ENCODE data around the gene ARFGAP1. TPM values are rescaled to one million over a fixed set of nuclear protein-coding genes. Genes with fewer than 3 reads are reported as not detected.
"Not testable (repeated sequence)": the region's sequence is repeated elsewhere in the genome, so short reads cannot be mapped to it uniquely, and the experiment has no call there.

ARFGAP1 gene
- total RNA-seq, 1 donor from 2014 or later, result 30.9 TPM

- no peak for ATAC-seq
- no peak for DNase-seq
- intact Hi-C loops (cut with micrococcal nuclease), result no loop called here
These were observed 34.0 kb upstream of the ARFGAP1 start for GRCh38 chr20:63238514-63239125.

- no peak for DNase-seq
- no peak for ATAC-seq
- intact Hi-C loops (cut with micrococcal nuclease), result no loop called here
These were observed 33.2 kb upstream of the ARFGAP1 start for GRCh38 chr20:63239431-63239830.

- DNase-seq (no peak), ATAC-seq (no peak)
- intact Hi-C loops (cut with micrococcal nuclease), result no loop called here
These were observed 32.6 kb upstream of the ARFGAP1 start for GRCh38 chr20:63240004-63240403.

GRCh38 chr20:63241272-63241671 lies 31.3 kb upstream of the ARFGAP1 start:
- ATAC-seq (no peak), DNase-seq (no peak)
- intact Hi-C loops (cut with micrococcal nuclease), result no loop called here

DNA sequence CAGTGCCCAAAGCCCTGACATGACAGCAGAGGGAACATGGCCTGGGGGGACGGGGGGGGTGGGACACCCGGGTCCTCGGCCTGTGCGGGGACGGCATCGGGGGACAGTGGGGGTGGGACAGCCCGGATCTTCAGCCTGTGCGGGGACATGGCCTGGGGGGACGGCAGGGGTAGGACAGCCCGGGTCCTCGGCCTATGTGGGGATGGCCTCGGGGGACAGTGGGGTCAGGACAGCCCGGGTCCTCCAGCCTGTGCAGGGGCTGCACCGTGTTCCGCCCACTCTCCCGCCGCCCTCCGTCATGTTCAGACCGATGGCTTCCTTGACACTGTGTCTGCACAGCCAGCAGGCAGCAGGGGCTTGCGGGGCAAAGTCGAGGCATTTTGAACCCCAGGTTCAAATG lies 29.9 kb upstream of the ARFGAP1 start:
- intact Hi-C loops (cut with micrococcal nuclease), result no loop called here
- no peak for DNase-seq
- ATAC-seq, result no peak

- intact Hi-C loops (cut with micrococcal nuclease), result no loop called here
- ATAC-seq, result no peak
- DNase-seq, result no peak
These were observed 28.9 kb upstream of the ARFGAP1 start for GRCh38 chr20:63243604-63244247.

DNA sequence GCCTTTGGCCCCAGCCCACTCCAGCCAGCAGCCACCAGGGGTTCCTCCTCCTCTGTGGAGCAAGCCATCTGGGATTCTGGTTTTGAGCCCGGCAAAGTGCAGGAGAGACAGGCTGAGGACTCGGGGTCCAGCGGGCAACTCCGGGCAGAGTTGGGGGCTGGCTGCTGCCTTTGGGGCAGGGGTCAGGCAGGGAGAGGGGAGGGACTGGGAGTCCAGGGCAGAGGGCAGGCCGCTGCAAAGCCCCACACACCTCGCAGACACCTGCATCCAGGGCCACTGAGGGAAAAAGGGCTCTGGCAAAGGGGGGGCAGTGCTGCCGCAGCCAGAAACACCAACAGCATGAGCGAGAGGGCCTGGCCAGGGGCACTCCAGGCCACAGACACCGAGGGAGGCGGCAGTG lies 28.1 kb upstream of the ARFGAP1 start:
- intact Hi-C loops (cut with micrococcal nuclease), result no loop called here
- ATAC-seq (no peak), DNase-seq (no peak)

- ATAC-seq (peak; percentile 28), DNase-seq (no peak)
- intact Hi-C loops (cut with micrococcal nuclease), result no loop called here
These were observed 25.9 kb upstream of the ARFGAP1 start for GRCh38 chr20:63246490-63247288.

DNA sequence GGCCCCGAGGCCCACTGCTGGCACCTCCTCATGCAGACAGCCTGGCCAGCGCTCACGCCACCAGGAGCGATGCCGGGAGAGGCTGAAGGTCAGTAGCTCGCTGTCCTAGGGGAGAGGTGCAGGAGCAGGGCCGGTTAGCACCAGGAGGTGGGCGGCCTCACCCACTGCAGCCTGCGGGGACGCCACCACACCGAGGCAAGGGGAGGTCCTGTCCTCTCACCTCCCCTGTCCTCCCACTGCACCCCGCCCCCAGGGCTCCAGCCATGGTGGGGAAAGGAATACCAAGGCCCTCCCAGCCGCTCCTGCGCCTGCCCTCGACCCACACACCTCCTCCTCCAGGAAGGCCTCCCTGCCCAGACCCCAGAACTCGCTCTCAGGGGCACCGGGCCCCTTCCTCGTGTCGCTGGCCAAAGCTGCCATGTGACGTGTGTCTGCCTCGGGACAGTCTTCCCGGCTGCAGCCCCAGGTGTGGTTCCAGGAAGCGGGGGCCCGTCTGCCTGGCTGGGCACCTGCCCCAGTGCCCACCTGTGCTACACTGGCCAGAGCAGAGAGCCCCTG lies 24.9 kb upstream of the ARFGAP1 start:
- DNase-seq (no peak), ATAC-seq (no peak)
- intact Hi-C loops (cut with micrococcal nuclease), result no loop called here

- ATAC-seq (no peak), DNase-seq (no peak)
These were observed 23.6 kb upstream of the ARFGAP1 start for GRCh38 chr20:63248835-63249591.

GRCh38 chr20:63249891-63250290 lies 22.7 kb upstream of the ARFGAP1 start:
- DNase-seq, result no peak
- intact Hi-C loops (cut with micrococcal nuclease), result no loop called here

More at GRCh38 chr20:63248835-63249591, 23.6 kb upstream of the ARFGAP1 start:
- intact Hi-C loops (cut with micrococcal nuclease), result no loop called here

DNA sequence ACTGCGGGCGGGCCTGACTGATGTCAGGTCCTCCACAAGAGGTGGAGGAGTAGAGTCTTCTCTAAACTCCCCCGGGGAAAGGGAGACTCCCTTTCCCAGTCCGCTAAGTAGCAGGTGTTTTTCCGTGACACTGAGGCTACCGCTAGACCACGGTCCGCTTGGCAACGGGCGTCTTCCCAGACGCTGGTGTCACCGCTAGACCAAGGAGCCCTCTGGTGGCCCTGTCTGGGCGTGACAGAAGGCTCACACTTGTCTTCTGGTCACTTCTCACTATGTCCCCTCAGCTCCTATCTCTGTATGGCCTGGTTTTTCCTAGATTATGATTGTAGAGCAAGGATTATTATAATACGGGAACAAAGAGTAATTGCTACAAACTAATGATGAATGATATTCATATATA lies 21.3 kb upstream of the ARFGAP1 start:
- ATAC-seq; intact Hi-C loops (cut with micrococcal nuclease); DNase-seq: not testable (repeated sequence)

More at GRCh38 chr20:63249891-63250290, 22.7 kb upstream of the ARFGAP1 start:
- no peak for ATAC-seq

DNA sequence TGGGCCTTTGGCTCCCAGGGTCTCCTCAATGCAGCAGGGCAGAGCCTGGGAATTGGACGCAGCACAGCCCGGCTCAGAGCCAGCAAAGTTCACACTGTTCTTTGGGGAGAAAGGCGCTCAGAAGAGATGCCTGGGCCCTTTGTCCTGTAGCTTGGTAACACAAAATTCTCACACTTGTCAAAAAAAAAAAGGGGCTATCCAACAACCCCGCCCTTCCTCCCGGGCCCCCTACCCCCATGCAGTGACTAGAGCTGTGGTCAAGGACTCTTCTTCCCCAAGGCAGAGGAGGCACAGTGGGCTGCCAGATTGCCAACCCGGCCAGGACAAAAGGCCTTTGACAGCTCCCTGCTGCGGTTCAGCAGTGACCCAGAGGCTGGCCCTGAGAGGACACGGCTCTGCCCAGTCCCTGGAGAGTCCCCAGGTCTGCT lies 20.3 kb upstream of the ARFGAP1 start:
- ATAC-seq (no peak), DNase-seq (no peak)
- intact Hi-C loops (cut with micrococcal nuclease), result no loop called here

DNA sequence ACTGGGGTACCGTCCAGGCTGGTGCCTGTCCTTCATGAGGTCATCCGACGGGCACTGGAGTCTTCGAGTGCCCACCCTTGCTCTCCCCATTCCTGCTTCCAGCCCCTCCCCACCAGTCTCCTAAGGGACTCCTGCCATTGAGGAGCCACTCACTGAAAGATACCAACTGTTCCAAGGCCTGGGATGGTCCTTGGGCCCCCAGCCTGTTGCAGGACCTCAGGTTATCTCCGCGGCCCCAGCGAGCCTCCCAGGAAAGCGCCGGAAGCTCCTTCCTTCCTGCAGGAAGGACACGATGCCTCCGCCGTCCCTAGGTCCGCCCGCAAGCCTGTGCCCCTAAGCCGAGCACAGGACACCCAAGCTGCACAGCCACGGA lies 19.6 kb upstream of the ARFGAP1 start:
- DNase-seq, result no peak
- ATAC-seq, result no peak
- intact Hi-C loops (cut with micrococcal nuclease), result no loop called here

DNA sequence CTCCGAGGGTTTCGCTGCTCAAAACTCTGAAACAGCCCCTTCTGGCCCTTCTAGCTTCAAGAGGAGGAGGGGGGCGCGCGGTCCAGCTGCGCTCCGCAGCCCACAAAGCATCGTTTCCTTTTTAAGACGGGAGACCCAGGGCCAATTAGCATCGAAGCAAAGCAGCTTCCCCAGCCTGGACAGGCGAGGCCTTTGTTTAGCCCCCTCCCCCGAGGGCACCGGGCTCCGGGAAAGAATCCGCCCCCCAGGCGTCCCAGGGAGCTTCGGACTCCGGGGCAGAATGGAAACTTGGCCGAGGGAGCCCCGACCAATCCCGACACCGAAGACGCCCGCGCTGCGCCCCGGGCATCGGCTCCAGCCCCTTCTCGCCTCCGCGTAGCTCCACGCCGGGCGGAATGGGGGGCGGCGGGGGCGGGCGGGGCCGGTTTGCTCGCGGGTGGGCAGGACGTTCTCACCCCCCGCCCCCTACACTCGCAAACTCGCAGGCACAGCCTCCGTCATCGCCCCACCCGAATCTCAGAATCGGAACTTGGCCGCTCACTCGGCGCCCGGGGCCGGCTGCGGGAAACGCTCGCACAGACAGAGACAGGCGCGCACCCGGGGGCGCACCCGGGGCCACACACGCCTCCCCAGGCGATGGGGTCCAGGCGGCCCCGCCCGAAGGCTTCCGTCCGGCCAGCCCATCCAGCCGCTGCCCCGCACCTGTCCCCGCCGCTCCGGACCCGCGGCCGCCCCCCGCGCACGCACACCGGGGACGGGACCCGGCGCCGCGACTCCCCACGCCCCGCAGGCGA lies 19.0 kb upstream of the ARFGAP1 start:
- no peak for DNase-seq
- ATAC-seq, result no peak
- intact Hi-C loops (cut with micrococcal nuclease), result no loop called here

- ATAC-seq, result no peak
These were observed 18.4 kb upstream of the ARFGAP1 start, which contains the start of gene NKAIN4 for GRCh38 chr20:63254232-63254605. TSS of gene NKAIN4 (minus strand) at chr20:63254463. CDS start at chr20:63254450, 13 bp downstream.

DNA sequence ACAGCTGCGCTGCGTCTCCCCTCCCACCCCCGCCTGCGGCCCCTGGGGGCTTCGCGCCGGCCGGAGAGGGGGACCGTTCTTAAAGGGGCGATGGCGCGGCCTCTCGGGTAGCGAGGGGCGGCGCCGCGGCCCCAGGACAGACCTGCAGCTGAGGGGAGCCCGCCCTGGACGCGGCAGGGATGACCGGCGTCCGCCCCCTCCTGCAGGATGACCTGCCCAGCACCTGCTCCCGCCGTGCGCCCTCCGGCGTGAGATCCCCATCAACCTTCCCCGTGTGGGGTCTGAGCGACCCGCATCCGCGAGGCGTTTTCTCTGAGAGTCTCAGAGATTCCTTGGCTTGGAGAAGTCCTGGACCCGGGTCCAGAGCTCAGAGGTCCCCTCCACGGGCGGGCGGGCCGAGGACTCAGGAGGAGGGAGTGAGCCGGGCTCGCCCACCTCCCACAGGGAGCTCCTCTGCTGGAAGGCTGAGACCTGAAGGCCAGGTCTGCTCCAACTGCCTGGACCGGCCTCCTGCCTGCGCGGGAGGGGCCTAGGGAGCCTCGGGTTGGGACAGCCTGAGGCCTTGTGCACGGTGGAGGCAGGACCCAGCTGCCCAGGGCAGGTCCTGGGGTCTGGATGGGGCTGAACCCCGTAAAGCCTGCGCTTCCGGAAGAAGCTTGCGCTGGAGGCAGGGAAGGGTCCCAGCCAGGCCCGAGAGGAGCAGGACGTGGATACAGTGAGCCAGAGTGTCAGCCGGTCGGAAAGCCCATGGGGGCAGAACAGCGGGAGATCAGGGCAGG lies 17.8 kb upstream of the ARFGAP1 start:
- intact Hi-C loops (cut with micrococcal nuclease), result no loop called here
- DNase-seq (no peak), ATAC-seq (no peak)

More at GRCh38 chr20:63254232-63254605, 18.4 kb upstream of the ARFGAP1 start, which contains the start of gene NKAIN4:
- no peak for DNase-seq
- intact Hi-C loops (cut with micrococcal nuclease), result no loop called here

Measured in left ventricle myocardium superior (tissue), 1 donor.